ENCODE results near the gene TCEAL7.

The TCEAL7 gene

DNA sequence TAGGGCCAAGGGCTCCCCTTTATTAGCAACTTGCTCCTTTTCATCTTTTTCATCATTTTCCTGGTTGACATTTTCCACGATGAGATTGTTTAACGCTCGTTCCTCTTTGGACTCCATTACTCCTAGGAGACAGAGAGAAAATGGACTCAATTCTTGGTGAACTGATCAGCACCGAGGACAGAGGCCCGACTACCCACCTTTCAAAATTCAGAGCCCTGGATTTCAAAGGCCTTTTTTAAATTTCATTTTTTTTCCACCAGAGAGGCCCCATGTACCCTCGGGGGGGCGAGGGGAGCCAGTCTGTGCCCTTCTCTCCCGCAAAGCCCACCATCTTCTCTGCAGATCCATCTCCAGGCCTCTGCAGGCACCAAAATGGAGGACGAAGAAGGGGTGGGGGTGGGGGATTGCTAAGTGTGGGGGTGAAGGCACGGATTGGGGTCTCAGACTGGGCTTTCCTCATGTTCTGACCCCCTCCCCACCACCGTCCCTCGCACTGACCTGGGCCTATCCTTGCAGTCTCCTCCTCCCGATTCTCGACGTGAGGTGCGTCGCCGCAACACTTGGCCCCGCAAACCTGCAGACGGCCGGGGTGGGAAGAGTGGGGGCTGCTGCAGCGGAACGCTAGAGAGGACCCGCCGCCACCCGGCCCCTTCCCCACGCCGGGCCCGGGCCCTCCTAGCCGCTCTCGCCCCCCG lies 20.0 kb upstream of the TCEAL7 start:
- TF ChIP-seq CTCF (IDR thresholded peaks at IDR 0.05; ENCODE audit: borderline replicate concordance, extremely low read depth, low read length, poor library complexity, severe bottlenecking) (no peak), EZH2 (IDR thresholded peaks at IDR 0.05; ENCODE audit: borderline replicate concordance, low read depth, low read length, severe bottlenecking) (no peak)
- Histone ChIP-seq H4K20me1 (ENCODE audit: insufficient read depth, low read length) (no peaks in the 10 kb centered on the region), H3K27me3 (ENCODE audit: insufficient read depth, low read length, poor library complexity) (no peaks in the 10 kb centered on the region), H3K27ac (ENCODE audit: low read length) (no peak overlapping the region), H3K36me3 (ENCODE audit: insufficient read depth, low read length) (no peaks in the 10 kb centered on the region), H2AFZ (ENCODE audit: low read depth, low read length) (no peak overlapping the region), H3K4me1 (ENCODE audit: insufficient read depth, low read length) (no peaks in the 10 kb centered on the region), H3K4me2 (ENCODE audit: insufficient read depth, low read length) (no peak overlapping the region), H3K4me3 (ENCODE audit: low read depth in 1 of 2, low read length in 2 of 2) (no peak overlapping the region), H3K9ac (ENCODE audit: low read depth, low read length) (no peak overlapping the region), H3K79me2 (ENCODE audit: insufficient read depth, low read length) (no peaks in the 10 kb centered on the region), H3K9me3 (ENCODE audit: insufficient read depth, low read length, severe bottlenecking) (no peaks in the 10 kb centered on the region)
- ATAC-seq (ENCODE audit: insufficient read depth, low read depth), result no peak
- DNase-seq, result no peak

GRCh38 chrX:103310555-103311398 lies 19.3 kb upstream of the TCEAL7 start, which contains the start of gene BEX2:
Gene BEX2, minus strand, starts transcription at chrX:103310990. Its CDS starts 1,014 bp downstream, at chrX:103309976.
- H3K4me1 ChIP-seq (ENCODE audit: insufficient read depth, low read length), result no peaks in the 10 kb centered on the region
- TF ChIP-seq CTCF (IDR thresholded peaks at IDR 0.05; ENCODE audit: borderline replicate concordance, extremely low read depth, low read length, poor library complexity, severe bottlenecking) (no peak), EZH2 (IDR thresholded peaks at IDR 0.05; ENCODE audit: borderline replicate concordance, low read depth, low read length, severe bottlenecking) (no peak)
- H4K20me1 ChIP-seq (ENCODE audit: insufficient read depth, low read length), result no peaks in the 10 kb centered on the region
- H3K4me2 ChIP-seq (ENCODE audit: insufficient read depth, low read length), result no peak within 1 kb of the TSS
- no peak within 1 kb of the TSS for H3K9ac ChIP-seq (ENCODE audit: low read depth, low read length)
- no peaks in the 10 kb centered on the region for H3K79me2 ChIP-seq (ENCODE audit: insufficient read depth, low read length)
- H3K36me3 ChIP-seq (ENCODE audit: insufficient read depth, low read length), result no peaks in the 10 kb centered on the region
- H3K27ac ChIP-seq (ENCODE audit: low read length), result no peak within 1 kb of the TSS
- H2AFZ ChIP-seq (ENCODE audit: low read depth, low read length), result no peak within 1 kb of the TSS
- ATAC-seq (ENCODE audit: insufficient read depth, low read depth) (no peak), DNase-seq (no peak)
- no peak within 1 kb of the TSS for H3K4me3 ChIP-seq (ENCODE audit: low read depth in 1 of 2, low read length in 2 of 2)
- H3K27me3 ChIP-seq (ENCODE audit: insufficient read depth, low read length, poor library complexity), result no peaks in the 10 kb centered on the region
- no peaks in the 10 kb centered on the region for H3K9me3 ChIP-seq (ENCODE audit: insufficient read depth, low read length, severe bottlenecking)

GRCh38 chrX:103311399-103311780 lies 18.6 kb upstream of the TCEAL7 start:
- H3K79me2 ChIP-seq (ENCODE audit: insufficient read depth, low read length), result no peaks in the 10 kb centered on the region
- H2AFZ ChIP-seq (ENCODE audit: low read depth, low read length), result no peak overlapping the region
- H3K27me3 ChIP-seq (ENCODE audit: insufficient read depth, low read length, poor library complexity), result no peaks in the 10 kb centered on the region
- no peaks in the 10 kb centered on the region for H4K20me1 ChIP-seq (ENCODE audit: insufficient read depth, low read length)
- DNase-seq (no peak), ATAC-seq (ENCODE audit: insufficient read depth, low read depth) (no peak)
- H3K9me3 ChIP-seq (ENCODE audit: insufficient read depth, low read length, severe bottlenecking), result no peaks in the 10 kb centered on the region
- TF ChIP-seq EZH2 (IDR thresholded peaks at IDR 0.05; ENCODE audit: borderline replicate concordance, low read depth, low read length, severe bottlenecking) (no peak), CTCF (IDR thresholded peaks at IDR 0.05; ENCODE audit: borderline replicate concordance, extremely low read depth, low read length, poor library complexity, severe bottlenecking) (no peak)
- no peaks in the 10 kb centered on the region for H3K36me3 ChIP-seq (ENCODE audit: insufficient read depth, low read length)
- no peak overlapping the region for H3K4me3 ChIP-seq (ENCODE audit: low read depth in 1 of 2, low read length in 2 of 2)
- no peaks in the 10 kb centered on the region for H3K4me1 ChIP-seq (ENCODE audit: insufficient read depth, low read length)
- no peak overlapping the region for H3K4me2 ChIP-seq (ENCODE audit: insufficient read depth, low read length)
- no peak overlapping the region for H3K27ac ChIP-seq (ENCODE audit: low read length)
- no peak overlapping the region for H3K9ac ChIP-seq (ENCODE audit: low read depth, low read length)
